ENCODE data around the gene ENAH. TPM values are rescaled to one million over a fixed set of nuclear protein-coding genes. Genes with fewer than 3 reads are reported as not detected.

ENAH gene
- total RNA-seq, 1 experiment from 2014 or later: 285 TPM

DNA sequence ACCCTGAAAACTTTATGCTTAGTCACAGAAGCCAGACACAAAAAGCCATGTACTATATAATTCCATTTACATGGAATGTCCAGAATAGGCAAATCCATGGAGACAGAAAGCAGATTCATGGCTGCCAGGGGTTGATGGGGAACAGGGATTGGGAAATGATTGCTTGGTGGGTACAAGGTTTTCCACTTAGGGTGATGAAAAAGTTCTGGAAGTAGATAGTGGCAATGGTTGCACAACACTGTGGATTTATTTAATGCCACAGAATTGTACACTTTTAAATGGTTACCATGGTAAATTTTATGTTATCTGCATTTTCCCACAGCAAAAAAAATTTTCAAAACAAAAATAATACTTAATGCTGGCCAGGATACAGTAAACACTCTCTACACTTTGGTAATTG is 40.6 kb downstream of the ENAH start:
- H3K79me1 ChIP-seq (ENCODE audit: insufficient read depth, low read depth, low read length, poor library complexity, severe bottlenecking): peaks cover 5% of the 10 kb centered on the region
- Mint-ChIP-seq H3K27ac (0 out of 7 replicates have a peak overlapping the region, but pooled peaks of 1 of the 3 experiments have one; percentile 38), H3K4me3 (no peak overlapping the region), H3K4me1 (peaks cover 40 to 54% of the 10 kb centered on the region in 2 experiments), H3K27me3 (ENCODE audit: low read depth) (no peaks in the 10 kb centered on the region), H3K9me3 (peaks cover 9 to 12% of the 10 kb centered on the region in 2 experiments; a peak in 4 of 5 replicates), H3K36me3 (ENCODE audit: insufficient read depth in 1 of 3, low read depth in 3 of 3) (peaks cover 21 to 26% (median 21%) of the 10 kb centered on the region in 3 experiments)
- no peak overlapping the region for H3K27ac ChIP-seq (ENCODE audit: insufficient read length, low read depth, low read length)
- H2AK5ac ChIP-seq (ENCODE audit: insufficient read length, low read length): no peak overlapping the region
- H4K8ac ChIP-seq (replicated peaks; ENCODE audit: insufficient read length, low read depth, low read length): no peak overlapping the region
- peaks cover 43% of the 10 kb centered on the region for H3K79me2 ChIP-seq (ENCODE audit: insufficient read depth, low read length)
- no peak overlapping the region for H2BK120ac ChIP-seq (ENCODE audit: low read depth, low read length, poor library complexity, severe bottlenecking)
- H3K18ac ChIP-seq (ENCODE audit: insufficient read length, low read depth, low read length): no peak overlapping the region
- H3K23ac ChIP-seq (ENCODE audit: insufficient read length, low read depth, low read length): no peak overlapping the region
- H3K9ac ChIP-seq (ENCODE audit: extremely low read depth, insufficient read length, low read length): no peak overlapping the region
- no peak overlapping the region for H2BK5ac ChIP-seq (ENCODE audit: insufficient read length, low read length)
- H2BK20ac ChIP-seq (ENCODE audit: low read depth, low read length, poor library complexity, severe bottlenecking): no peak overlapping the region
- H3T11ph ChIP-seq (ENCODE audit: low read length): no peak overlapping the region
- H4K20me1 ChIP-seq (ENCODE audit: control insufficient read depth, insufficient read depth, insufficient read length): no peaks in the 10 kb centered on the region
- no peak overlapping the region for H2AFZ ChIP-seq (ENCODE audit: low read length)
- TF ChIP-seq, protein P1, sequence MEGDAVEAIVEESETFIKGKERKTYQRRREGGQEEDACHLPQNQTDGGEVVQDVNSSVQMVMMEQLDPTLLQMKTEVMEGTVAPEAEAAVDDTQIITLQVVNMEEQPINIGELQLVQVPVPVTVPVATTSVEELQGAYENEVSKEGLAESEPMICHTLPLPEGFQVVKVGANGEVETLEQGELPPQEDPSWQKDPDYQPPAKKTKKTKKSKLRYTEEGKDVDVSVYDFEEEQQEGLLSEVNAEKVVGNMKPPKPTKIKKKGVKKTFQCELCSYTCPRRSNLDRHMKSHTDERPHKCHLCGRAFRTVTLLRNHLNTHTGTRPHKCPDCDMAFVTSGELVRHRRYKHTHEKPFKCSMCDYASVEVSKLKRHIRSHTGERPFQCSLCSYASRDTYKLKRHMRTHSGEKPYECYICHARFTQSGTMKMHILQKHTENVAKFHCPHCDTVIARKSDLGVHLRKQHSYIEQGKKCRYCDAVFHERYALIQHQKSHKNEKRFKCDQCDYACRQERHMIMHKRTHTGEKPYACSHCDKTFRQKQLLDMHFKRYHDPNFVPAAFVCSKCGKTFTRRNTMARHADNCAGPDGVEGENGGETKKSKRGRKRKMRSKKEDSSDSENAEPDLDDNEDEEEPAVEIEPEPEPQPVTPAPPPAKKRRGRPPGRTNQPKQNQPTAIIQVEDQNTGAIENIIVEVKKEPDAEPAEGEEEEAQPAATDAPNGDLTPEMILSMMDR (conservative IDR thresholded peaks at IDR 0.05): no peak
- DNase-seq: no peak
- no peak overlapping the region for H2BK15ac ChIP-seq (ENCODE audit: low read depth, low read length)
- H3K4me1 ChIP-seq (ENCODE audit: insufficient read depth, low read length): peaks cover 2% of the 10 kb centered on the region; the same call in 1 of the 2 replicates
- no peaks in the 10 kb centered on the region for H3K9me3 ChIP-seq (ENCODE audit: control insufficient read depth, low read depth, low read length)
- no peak overlapping the region for H3K4ac ChIP-seq (ENCODE audit: low read depth, low read length)
- H2BK12ac ChIP-seq (ENCODE audit: insufficient read length, low read depth, low read length): no peak overlapping the region
- no peak overlapping the region for H4K5ac ChIP-seq (ENCODE audit: insufficient read length, low read depth, low read length)
- H4K91ac ChIP-seq (ENCODE audit: insufficient read length, low read depth, low read length): no peak overlapping the region
- H3K27me3 ChIP-seq (ENCODE audit: insufficient read depth, low read length): no peaks in the 10 kb centered on the region
- no peaks in the 10 kb centered on the region for H3K23me2 ChIP-seq (ENCODE audit: insufficient read length, low read depth, low read length, poor library complexity, severe bottlenecking)
- no peak overlapping the region for H3K14ac ChIP-seq (ENCODE audit: insufficient read depth, low read length)
- no peak overlapping the region for H3K4me2 ChIP-seq (ENCODE audit: insufficient read depth, insufficient read length, low read length)
- H3K56ac ChIP-seq (ENCODE audit: insufficient read length, low read depth, low read length): no peak overlapping the region
